22Rv1 (cell line): Measurements from ENCODE around the gene ITPR1.

Experiments used
- H3K27ac ChIP-seq: fragments of 450-650 bp; 2 replicates; pipeline ENCODE4 v1.5.1; 2017
- CTCF ChIP-seq: fragments of 450-650 bp; IDR thresholded peaks from 2 replicates; pipeline ENCODE4 v1.5.1; 2017; ENCODE audit warnings: mild to moderate bottlenecking
- ZFX ChIP-seq: fragments of 450-650 bp; IDR thresholded peaks from 2 replicates; pipeline ENCODE4 v1.6.1; 2017; ENCODE audit warnings: antibody characterized with exemption, borderline replicate concordance

ITPR1 gene

GRCh38 chr3:4460334-4460733 lies 32.8 kb upstream of the ITPR1 start:
- no peak for TF ChIP-seq CTCF
- no peak for TF ChIP-seq ZFX
- no peak overlapping the region for H3K27ac ChIP-seq

GRCh38 chr3:4461468-4462090 lies 31.6 kb upstream of the ITPR1 start:
- no peak for TF ChIP-seq CTCF
- TF ChIP-seq ZFX: no peak
- H3K27ac ChIP-seq: no peak overlapping the region

GRCh38 chr3:4462369-4463040 lies 30.6 kb upstream of the ITPR1 start:
- no peak overlapping the region for H3K27ac ChIP-seq
- TF ChIP-seq ZFX (no peak), CTCF (no peak)

- H3K27ac ChIP-seq: no peak overlapping the region
- TF ChIP-seq CTCF (no peak), ZFX (no peak)
These were observed 28.6 kb upstream of the ITPR1 start for GRCh38 chr3:4464576-4464975.

- H3K27ac ChIP-seq: peak within 1 kb of the TSS; percentile 63
- TF ChIP-seq CTCF (no peak), ZFX (no peak)
These were observed 26.2 kb upstream of the ITPR1 start, which contains the start of gene SUMF1 for GRCh38 chr3:4466741-4467521. Gene SUMF1 (minus strand): TSS chr3:4467269. CDS start chr3:4467245, 24 bp downstream.

- no peak for TF ChIP-seq ZFX
- TF ChIP-seq CTCF: no peak
- H3K27ac ChIP-seq: peak overlapping the region; percentile 63; the same call in 1 of the 2 replicates
These were observed 25.7 kb upstream of the ITPR1 start for GRCh38 chr3:4467522-4467867.

GRCh38 chr3:4471907-4472306 lies 21.2 kb upstream of the ITPR1 start:
- H3K27ac ChIP-seq: no peak overlapping the region
- no peak for TF ChIP-seq CTCF
- no peak for TF ChIP-seq ZFX
